GM12873 (cell line): ENCODE data around the gene ITGA1.

Experiments
- CTCF ChIP-seq: IDR thresholded peaks from 2 replicates; pipeline ENCODE4 v1.5.1; 2012; ENCODE audit warnings: low read depth, mild to moderate bottlenecking, moderate library complexity, low read length, control low read depth; ENCODE audit not compliant: insufficient read depth; ENCODE audit errors: missing control alignments

Gene ITGA1

DNA sequence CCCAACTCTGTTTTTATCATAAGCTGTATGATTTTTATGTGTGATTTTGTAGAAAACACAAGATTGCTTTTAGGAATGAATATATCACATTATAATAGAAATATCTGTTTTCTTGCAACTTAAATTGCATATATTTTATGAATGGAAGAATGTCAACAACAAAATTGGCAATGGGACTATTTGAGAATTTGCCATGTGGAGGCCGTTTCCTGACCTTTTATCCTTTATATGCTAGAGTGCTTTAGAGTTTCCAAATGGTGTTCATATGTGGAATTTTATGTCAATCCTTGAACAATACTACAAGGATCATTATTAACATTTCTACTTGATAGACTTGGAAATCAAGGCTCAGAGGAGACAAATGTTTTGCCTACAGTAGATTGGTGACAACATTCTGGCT lies 34.2 kb downstream of the ITGA1 start:
- no peak for TF ChIP-seq CTCF

DNA sequence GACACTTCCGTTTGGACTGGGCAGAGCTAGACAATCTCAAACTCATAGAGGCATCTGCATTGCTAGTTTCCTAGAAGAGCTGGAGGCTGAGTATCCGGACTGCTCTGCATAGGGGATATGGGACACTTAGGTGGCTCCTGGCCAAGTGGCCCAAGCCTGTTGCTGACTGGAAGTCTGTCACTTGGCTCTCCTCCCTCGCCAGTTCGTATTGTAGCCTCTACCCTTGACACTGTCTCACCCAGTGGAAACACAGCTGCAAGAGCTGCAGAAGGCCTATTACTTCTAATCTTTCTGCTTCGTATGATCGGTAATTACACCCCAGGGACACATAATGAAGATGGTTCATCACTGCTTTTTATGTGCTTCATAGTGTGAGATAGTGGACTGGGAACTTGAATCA lies 34.7 kb downstream of the ITGA1 start:
- no peak for TF ChIP-seq CTCF

DNA sequence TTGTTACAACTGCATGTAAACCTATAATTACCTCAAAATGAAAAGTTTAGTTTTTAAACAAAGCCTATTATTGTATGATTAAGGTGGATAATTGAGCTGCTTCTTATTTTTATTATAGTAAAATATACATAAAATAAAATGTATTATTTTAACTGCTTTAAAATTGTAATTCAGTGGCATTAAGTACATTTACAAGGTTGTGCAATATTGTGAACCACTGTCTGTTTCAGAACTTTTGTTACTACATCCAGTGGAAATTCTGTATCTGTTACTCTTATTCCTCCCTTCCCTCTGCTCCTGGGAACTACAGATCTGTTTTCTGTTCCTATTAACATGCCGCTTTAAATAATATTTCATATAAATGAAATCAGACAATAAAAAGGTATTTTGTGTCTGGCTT lies 37.1 kb downstream of the ITGA1 start:
- TF ChIP-seq CTCF = no peak

DNA sequence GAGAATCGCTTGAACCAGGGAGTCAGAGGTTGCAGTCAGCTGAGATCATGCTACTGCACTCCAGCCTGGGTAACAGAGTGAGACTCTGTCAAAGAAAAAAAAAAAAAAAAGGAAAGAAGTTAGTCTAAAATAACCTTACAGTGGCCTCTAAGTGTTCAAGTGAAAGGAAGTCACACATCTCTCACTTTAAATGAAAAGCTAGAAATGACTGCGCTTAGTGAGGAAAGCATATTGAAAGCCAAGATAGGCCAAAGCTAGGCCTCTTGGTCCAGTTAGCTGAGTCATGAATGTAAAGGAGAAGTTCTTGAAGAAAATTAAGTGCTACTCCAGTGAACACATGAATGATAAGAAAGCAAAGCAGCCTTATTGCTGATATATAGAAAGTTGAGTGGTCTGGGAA lies 38.1 kb downstream of the ITGA1 start:
- no peak for TF ChIP-seq CTCF

DNA sequence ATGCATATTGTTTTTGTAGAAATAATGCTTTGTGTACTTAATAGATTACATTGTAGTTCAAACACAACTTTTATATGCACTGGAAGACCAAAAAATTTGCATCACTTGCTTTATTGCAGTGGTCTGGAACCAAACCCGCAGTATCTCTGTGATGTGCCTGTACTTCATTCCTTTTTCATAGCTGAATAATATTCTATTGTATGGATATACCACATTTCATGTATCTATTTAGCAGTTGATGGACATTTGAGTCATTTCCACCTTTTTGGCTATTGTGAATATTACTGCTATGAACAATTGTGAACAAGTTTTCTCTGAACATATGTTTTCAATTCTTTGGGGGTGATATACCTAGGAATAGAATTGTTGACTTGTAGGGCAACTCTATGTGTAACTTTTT lies 40.1 kb downstream of the ITGA1 start:
- no peak for TF ChIP-seq CTCF

DNA sequence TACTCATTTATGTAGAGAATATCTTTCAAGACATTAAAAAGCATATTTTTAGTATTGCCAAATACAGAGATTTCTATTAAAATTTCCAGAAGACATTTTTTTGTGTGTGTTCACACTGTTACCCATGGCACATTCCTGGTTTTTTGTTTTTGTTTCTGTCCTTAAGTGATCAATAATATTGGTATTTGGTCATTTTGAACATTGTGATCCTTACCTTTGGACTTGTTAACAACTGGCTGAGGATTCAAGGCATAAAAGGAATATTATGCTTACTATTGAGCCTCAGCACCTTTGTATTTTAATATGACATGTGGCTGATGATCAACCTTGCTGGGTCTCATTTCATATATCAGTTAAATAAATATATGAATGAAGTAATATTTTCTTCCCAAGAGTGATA lies 41.9 kb downstream of the ITGA1 start:
- TF ChIP-seq CTCF = no peak

DNA sequence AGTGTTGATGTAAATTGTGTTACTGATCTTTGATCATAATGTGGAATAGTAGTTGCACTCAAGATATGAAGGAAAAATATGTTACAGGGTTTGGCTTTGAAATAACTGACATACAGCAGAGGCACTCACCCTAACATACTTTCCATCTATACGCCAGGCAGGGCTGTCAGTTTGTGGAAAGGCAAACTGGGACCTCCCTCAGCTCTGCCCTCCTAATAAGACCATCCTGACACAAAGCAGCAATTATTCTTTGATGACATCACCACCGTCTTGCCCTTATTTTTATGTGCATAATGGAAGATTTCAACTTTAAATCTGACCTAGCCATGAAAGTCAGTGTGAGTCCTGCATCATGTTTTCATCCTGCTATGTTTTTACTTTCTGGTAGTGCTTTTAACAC lies 42.9 kb downstream of the ITGA1 start:
- no peak for TF ChIP-seq CTCF
